ENCODE measurements around the gene PLAAT4.
"Not testable (repeated sequence)": the region's sequence is repeated elsewhere in the genome, so short reads cannot be mapped to it uniquely, and the experiment has no call there.

- TF ChIP-seq POLR2A (IDR thresholded peaks at IDR 0.05; ENCODE audit: extremely low read depth, insufficient read length); MYC (IDR thresholded peaks at IDR 0.05; ENCODE audit: low read depth, low read length); CTCF (IDR thresholded peaks at IDR 0.05; ENCODE audit: low read depth, low read length); MAX (IDR thresholded peaks at IDR 0.05; ENCODE audit: low read depth, low read length): not testable (repeated sequence)
These were observed 13.6 kb downstream of the PLAAT4 start for GRCh38 chr11:63550156-63550700.
